Loucy (cell line): ENCODE data around the gene ATP1A3.

Source experiments
- CTCF ChIP-seq: fragments of 200-600 bp; sonication (generic); conservative IDR thresholded peaks from 2 replicates; pipeline ENCODE4 v1.5.1; 2014; ENCODE audit warnings: mild to moderate bottlenecking, antibody characterized with exemption, low read length
- EZH2phosphoT487 ChIP-seq: fragments of 200-600 bp; IDR thresholded peaks from 2 replicates; pipeline ENCODE4 v1.6.1; 2018; ENCODE audit warnings: antibody characterized with exemption, mild to moderate bottlenecking, moderate library complexity, borderline replicate concordance

GRCh38 chr19:41919948-41920712, 73.9 kb downstream of the ATP1A3 start:
- TF ChIP-seq EZH2phosphoT487 (no peak), CTCF (no peak)
